Hepatocyte (in vitro differentiated cells): Measurements from ENCODE around the gene HRG.

ENCODE experiments used
- EZH2phosphoT487 ChIP-seq: fragments of 200-600 bp; sonication (generic); IDR thresholded peaks from one replicate; pipeline ENCODE4 v1.6.1; 2018; ENCODE audit warnings: antibody characterized with exemption, mild to moderate bottlenecking, low read depth, moderate library complexity; ENCODE audit not compliant: unreplicated experiment, severe bottlenecking
- TF ChIP-seq, protein P1 (sequence below): fragments of 200-600 bp; sonication (generic); IDR thresholded peaks from 2 replicates; pipeline ENCODE4 v1.5.1; 2016; ENCODE audit warnings: antibody characterized with exemption, mild to moderate bottlenecking; ENCODE audit not compliant: poor library complexity

DNA sequence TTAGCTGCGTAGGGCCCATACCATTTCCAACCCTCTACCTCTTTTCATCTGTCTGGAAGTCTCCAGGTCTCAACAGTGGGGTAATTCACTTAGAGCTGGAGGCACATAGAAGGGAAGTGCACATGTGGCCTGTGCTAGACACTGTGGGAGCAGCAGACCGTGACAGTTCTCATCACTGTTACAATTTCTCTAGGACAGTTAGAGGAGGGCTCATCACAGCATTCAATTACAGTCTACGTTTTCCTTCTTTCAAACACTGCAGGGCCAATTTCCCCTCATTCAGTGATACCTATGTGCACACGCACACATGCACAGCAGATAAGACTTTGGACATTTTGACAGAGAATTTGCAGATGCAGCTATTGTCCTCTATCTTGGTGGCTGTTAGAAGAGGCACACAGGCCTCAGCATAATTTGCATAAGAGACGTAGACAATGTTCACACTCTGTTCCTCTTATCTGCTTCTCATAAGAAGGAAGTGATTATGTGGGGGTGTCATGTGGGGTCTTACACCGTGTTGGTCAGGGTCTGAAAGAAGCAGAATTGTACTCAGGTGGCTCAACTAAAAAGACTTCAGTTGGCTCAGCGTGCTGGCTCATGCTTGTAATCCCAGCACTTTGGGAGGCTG is 12.6 kb upstream of the HRG start:
- TF ChIP-seq EZH2phosphoT487 = no peak
- TF ChIP-seq, protein P1, sequence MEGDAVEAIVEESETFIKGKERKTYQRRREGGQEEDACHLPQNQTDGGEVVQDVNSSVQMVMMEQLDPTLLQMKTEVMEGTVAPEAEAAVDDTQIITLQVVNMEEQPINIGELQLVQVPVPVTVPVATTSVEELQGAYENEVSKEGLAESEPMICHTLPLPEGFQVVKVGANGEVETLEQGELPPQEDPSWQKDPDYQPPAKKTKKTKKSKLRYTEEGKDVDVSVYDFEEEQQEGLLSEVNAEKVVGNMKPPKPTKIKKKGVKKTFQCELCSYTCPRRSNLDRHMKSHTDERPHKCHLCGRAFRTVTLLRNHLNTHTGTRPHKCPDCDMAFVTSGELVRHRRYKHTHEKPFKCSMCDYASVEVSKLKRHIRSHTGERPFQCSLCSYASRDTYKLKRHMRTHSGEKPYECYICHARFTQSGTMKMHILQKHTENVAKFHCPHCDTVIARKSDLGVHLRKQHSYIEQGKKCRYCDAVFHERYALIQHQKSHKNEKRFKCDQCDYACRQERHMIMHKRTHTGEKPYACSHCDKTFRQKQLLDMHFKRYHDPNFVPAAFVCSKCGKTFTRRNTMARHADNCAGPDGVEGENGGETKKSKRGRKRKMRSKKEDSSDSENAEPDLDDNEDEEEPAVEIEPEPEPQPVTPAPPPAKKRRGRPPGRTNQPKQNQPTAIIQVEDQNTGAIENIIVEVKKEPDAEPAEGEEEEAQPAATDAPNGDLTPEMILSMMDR = no peak
